ENCODE data around the gene JMJD8.

The JMJD8 gene

DNA sequence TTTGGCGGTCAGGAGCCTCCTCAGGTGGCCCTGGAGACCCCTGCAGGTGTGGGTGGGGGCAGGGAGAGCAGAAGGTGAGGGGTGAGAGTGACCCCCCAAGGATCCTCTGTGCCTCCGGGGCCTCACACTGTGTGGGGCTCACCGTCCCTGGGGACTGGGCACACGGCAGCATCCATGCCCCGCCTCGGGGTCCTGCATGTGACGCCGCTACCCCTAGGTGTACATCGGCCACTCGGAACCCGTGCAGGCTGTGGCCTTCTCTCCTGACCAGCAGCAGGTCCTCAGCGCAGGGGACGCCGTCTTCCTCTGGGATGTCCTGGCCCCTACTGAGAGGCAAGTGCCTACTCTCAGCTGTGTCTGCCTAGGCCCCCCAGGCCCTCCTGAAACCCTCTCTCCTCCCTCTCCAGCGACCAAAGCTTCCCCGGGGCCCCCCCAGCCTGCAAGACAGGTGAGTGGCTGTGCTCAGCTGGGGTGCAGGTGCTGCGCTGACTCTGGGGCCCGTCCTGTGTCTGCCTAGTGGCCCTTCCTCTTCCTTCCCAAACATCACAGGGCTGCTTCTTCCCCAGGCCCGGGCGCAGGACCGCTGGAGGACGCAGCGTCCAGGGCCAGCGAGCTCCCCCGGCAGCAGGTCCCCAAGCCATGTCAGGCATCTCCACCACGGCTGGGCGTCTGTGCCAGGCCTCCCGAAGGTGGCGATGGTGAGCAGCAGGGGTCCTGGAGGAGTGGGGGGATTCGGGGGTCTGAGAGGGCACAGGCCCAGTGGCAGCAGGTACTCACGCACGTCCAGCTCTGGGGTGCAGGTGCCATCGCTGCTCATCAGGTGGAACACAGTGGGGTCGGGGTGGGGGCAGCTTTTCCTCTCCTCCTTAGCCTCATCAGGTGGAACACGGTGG, 25.2 kb downstream of the JMJD8 start:
- no peak for DNase-seq

DNA sequence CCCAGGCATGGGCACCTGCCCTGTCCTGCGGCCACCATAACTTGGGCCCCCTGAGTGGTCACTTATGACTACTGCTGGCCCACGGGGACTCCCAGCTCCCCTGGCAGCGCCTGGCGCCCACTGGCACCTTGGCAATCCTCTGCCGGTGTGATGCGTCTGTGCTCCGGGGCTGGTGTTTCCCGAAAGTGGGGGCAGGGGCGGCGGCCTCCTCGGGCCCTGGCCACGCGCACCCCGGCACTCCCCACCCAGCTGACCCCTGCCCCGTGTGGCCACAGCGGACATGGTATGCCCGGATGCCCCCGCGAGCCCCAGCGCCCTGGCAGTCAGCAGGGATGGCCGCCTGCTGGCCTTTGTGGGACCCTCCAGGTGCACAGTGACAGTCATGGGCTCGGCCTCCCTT, 26.6 kb downstream of the JMJD8 start:
- DNase-seq: no peak

DNA sequence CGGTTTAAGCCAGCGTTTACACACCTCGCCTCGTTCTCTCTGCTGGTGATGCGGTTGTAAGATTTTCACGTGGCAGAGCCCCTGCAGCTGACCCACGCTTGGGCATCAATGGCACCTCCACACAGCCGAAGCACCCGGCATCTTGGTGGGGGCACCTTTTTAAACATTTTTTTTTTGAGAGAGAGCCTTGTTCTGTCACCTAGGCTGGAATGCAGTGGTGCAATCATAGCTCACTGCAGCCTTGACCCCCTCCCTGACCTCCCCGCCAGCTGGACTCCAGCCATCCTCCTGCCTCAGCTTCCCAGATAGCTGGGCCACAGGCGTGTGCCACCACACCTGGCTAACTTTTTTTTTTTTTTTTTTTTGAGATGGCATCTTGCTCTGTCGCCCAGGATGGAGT, 30.1 kb downstream of the JMJD8 start:
- DNase-seq: no peak

DNA sequence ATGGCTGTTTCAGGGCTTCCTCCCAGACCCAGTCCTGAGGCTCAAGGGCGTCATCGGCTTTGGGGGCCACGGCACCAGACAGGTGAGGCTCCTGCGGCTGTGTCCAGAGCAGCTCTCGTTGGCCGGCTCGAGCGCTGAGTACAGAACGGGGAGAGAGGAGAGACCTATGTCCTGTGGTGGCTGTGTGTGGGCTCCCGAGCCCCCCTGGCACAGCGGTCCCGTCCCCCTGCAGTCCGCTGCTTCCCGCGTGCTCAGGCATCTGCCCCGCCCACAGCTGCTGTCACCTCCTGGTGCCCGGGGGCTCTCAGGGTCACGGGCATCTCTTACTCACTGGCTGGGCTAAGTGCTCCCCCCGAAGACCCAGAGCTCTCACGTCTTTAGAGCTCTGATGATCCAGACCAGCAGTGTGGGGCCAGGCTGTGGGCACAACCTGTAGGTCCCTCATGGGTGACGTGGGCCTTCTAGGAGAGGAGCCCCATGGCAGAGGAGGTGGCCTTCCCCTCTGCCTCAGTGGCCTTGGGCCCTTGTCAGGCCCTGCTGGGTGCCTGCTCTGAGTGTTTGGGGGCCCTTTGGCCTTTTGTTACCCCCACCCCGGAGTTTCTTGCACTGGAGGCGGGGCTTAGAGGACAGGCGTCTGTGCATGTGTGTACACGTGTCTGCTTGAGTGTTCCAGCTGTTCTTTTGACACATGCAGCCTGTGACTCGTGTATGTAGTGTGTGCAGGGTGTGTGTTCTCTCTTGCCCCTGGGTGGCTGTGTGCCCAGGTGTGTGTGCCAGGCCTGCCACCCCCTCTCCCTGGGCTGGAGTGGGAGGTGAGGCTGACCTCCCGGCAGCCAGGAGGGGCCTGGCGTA, 31.5 kb downstream of the JMJD8 start:
- no peak for DNase-seq

DNA sequence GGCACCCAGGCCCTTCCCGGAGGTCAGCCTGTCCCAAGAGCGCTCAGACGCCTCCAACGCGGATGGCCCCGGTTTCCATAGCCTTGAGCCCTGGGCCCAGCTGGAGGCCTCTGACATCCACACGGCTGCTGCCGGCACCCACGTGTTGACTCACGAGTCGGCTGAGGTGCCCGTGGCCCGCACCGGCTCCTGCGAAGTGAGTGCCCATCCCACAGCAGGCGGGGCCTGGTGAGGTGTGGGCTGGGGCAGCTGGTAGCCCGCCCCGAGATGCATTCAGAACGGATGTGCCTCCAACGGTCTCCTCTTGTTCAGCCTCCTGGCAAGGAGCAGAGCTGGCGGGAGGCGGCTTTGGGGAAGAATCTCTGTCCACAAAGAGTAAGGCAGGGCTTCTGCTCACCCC, 32.3 kb downstream of the JMJD8 start:
- DNase-seq: no peak

DNA sequence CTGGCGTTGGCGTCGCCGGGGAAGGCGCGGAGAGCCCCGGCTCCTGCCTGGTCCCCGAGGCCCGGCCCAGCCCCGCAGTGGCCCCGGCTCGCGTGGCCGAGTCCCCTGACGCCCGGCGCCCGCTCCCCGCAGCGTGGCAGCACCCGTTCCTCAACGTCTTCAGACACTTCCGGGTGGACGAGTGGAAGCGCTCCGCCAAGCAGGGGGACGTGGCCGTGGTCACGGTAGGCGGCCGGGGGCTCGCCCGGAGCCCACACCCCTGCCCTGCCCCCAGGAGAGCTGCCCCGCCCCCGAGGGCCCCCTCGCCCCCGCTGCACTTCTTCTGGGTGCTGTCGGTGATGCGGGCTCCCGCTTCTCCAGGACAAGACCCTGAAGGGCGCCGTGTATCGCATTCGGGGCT, 34.5 kb downstream of the JMJD8 start:
- no peak for DNase-seq

DNA sequence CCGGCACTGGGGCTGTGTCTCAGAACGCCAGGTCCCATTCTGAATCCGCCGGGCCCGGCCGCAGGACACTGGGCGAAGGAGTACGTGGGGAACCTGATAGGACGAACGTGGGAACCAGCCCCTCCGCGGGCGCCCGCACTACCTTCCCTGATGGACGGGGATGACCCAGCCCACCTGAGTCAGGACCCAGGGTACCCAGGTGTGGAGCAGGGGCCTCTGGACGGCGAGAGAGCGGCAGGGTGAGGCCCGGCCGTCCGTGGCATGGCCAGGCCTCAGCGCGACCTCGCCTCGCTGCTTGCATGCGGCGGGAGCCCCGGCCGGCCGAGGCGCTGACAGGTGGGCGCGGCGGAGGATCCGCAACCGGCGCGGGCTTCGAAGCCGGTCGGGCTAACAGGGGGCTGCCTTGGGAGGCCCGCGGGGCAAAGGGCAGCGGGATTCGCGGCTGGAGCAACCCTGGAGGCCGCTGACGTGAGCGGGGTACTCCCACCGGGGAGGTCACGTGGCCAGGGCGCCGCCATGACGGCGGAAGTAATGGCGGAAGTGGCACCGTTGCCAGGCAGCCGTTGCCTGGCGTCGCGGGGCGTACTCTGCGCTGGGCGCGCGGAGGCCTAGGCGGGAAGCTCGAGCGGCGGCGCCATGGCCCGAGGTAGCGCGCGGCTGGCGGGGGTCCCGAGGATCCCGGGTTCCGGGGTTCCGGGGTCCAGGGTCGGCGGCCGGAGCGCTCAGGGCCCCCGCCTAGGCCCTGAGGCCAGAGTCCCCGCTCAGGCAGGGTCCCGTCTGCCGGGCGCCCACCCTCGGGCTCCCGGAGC, 35.1 kb downstream of the JMJD8 start, which contains the start of gene WDR90:
Gene WDR90 (plus strand): TSS at position 585 of the 809 bp plus-strand sequence. CDS start 52 bp downstream, at position 637.
- DNase-seq: peak; percentile 89

DNA sequence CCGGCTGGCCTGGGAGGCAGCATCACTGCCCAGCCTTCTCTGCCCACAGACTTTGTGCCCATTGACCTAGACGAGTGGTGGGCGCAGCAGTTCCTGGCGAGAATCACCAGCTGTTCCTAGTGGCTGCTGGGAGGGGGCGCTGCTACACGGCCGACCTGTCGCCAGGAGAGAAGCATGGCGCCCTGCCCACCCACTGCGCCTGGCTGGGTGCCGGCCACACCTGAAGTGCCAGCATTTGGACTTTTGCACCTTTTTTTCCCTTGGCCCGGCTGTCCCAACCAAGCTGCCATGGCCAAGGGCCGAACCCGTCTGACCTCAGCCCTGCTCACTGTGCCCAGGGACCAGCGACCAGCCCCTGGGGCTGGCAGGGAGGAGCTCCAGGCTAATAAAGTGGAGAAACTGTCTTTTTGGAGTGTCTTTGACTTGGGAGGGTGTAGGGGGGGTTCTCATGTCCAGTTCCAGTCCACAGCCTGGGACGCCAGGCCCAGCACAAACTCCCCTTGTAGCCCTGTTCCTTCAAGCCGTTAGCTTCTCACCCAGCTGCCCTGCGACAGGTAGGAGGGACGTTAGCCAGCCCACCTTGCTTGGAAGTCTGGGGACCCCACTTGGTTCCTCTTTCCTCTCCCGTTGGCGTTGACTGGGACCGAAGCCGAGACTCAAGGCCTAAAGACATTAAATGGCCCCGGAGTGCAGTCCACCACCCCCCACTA, 35.9 kb downstream of the JMJD8 start:
- DNase-seq: no peak

DNA sequence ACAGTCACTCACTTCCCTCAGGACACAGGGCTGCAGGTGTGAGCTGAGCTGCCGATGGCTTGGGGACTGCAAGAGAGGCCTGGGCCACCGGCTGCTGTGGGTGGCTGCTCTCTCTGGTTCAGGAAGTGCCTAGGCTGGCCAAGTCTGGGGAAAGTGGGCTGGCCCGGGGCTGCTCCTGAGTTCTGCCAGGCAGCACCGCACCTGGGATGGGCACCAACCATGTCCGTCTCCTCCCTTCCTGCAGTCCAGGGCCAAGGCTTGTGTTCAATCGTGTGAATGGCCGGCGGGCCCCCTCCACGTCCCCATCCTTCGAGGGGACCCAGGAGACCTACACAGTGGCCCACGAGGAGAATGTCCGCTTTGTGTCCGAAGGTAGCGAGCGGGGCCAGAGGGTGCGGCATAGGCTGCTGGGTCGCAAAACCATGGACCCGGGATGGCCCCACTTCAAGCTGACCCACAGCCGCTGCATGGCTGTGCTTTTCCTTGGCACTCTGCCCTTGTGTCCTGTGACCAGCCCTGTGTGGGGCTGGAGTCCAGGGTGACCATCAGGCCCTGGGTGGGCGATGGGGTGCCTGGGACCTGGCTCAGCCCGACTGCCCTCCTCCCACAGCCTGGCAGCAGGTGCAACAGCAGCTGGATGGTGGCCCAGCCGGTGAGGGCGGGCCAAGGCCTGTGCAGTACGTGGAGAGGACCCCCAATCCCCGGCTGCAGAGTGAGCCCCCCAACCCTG, 36.8 kb downstream of the JMJD8 start:
- DNase-seq: no peak

DNA sequence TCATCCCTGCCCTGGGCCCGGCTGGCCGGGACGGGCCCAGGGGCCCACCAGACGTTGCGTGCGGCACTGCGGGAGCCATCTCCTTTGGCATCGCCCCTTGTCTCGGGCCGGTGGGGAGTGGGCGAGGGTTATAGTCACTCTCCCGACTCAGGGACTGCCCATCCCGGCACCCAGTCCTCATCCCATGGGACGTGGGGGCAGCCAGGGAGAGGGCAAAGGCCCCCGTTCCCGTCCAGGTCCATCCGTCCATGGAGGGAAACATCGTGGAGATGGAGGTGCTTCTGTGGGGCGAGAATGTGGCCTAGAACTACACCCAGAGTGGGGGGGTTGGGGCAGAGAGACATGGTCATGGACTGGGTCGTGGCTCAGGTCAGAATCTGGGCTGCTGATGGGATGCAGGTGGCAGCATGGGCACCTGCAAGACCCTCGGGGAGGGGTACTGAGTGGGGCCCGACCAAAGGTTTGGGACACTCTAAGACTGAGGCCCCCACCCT, 37.4 kb downstream of the JMJD8 start:
- DNase-seq: no peak

DNA sequence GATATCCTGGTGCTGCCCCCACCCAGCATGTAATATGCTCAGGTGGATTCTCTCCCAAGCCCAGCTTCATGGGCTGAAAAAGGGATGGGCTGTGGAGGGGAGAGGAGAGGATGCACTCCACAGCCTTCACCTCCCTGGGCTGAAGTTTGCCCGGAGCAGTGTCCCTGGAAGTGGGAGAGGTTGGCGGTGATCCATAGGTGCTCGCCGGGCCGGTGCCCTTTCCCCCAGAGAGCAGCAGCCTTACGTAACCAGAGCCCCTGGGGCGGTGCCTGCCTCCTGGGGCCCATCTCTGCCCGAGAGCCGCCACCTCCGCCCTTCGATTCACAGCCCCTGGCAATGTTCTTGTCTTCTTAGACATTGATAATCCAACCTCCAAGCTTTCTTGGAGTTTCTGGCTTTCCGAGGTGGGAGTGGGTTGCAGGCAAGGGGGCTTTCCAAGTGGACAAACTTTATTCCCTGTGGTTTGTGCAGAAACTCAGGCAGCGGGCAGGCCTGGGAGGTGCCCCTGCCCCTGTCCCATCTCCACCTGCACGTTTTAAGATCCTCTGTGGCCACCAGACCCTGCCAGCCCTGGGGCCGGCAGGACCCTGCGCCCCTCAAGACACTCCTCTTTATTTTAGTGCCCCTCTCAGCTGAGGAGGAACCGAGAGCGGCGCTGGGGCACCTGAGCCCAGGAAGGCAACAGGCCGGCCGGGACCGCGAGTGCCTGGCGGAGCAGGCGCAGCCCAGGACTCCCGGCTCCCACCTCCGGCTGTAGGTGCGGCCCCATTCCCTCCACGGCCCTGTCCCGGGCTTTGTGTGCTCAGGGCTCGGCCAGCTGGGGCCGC, 38.1 kb downstream of the JMJD8 start:
- no peak for DNase-seq

DNA sequence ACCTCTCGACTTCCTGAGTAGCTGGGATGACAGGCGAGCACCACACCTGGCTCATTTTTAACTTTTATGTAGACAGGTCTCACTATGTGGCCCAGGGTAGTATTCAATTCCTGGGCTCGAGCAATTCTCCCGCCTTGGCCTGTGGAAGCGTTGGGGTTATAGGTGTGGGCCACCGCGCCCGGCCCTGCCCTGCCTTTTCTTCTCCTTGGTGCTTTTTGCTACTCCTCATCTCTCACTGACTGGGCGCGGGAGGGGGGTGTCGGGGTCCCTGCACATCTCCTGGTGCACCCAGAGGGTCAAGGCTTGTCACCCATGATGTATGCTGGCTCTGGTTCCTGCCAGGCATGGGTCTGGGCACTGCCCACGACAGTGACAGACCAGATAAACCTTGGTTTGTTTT, 39.6 kb downstream of the JMJD8 start:
- DNase-seq: no peak

DNA sequence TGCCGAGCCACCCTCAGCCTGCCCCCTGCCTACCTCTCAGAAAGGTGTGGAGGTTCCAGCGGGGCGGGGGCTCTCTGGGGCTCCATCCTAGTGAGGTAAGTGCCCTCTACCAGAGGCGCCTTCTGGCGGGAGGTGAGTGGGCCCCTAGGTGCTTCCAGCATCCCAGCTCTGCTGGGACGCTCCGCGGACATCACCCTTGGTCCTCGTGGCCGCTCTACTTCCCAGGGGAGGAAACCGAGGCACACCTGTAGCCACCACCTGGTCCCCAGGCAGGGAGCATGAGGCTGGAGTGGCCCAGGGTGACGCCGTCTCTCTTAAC, 41.1 kb downstream of the JMJD8 start:
- no peak for DNase-seq

DNA sequence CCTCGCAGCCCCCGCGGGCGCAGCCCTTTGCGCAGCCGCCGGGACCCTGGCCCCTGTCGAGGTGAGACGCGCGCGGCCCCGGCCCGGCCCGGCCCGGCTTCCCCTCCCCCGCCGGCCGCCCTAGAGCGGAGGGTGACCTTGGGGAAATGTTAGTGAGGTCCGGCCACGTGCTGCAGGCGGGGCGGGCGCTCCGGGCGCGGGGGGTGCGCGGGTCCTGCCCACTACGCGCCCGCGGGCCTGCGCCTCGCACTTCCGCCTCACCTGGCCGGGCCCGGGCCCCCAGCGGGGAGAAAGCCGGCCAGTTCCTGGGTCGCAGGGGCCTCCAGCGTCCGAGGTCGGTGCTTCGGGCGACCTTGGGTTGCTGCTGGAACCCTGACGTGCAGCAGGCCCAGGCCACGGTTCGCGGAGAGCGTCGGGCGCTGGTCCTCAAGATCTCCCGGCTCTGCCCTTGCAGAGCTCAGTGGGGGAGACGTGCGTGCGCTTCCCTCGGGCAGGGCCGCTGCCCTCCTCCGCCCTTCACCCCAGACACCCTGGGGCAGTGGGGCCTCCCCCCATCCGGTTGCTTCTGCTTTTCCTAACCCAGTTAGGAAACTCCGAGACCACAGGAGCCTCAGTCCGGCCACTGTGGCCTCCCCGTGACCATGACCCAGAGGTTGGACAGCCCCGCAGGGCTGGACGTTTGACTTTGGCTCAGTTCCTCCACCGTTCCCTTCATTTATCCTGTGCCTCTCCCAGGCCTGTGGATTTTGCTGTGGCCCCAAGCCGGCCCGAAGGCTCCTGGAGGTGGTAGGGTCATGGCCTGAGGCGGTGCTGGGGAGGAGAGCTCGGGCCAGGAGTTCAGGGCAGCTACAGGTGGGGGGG, 41.7 kb downstream of the JMJD8 start:
- DNase-seq: no peak

DNA sequence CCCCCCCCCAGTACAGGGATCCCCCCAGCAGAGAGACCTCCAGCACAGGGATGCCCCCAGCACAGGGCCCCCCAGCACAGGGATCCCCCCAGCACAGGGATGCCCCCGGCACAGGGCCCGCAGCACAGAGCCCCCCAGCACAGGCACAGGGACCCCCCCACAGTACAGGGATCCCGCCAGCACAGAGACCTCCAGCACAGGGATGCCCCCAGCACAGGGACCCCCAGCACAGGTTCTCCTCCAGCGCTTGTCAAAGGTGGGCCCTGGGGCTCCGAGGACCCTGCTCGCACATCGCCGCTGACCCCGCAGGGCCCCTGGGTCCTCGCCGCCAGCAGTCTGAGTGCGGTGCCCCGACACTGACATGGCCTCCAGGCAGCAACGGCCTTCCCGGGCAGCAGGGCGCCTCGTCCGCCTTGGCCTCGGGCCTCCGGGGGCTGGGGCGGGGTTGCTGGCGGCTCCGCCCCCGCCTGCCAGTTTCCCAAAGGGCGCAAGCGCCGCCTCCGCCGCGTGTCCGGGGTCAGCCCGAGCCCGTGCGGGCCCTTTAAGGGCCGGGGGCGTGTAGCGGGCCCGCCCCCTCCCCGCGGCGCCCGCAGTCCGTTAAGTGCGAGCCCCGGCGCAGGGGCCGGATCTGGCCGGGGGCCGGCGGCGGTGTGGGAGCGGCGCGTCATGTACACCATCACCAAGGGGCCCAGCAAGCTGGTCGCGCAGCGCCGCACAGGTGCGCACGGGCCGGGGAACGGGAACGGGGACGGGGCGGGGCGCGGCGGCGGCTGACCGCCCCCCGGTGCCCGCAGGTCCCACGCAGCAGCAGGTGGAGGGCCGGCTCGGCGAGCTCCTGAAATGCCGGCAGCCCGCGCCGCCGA, 42.6 kb downstream of the JMJD8 start, which contains the start of gene MCRIP2:
Gene MCRIP2 (plus strand): TSS at position 503 of the 863 bp plus-strand sequence. CDS start 164 bp downstream, at position 667.
- DNase-seq: peak; percentile 46

DNA sequence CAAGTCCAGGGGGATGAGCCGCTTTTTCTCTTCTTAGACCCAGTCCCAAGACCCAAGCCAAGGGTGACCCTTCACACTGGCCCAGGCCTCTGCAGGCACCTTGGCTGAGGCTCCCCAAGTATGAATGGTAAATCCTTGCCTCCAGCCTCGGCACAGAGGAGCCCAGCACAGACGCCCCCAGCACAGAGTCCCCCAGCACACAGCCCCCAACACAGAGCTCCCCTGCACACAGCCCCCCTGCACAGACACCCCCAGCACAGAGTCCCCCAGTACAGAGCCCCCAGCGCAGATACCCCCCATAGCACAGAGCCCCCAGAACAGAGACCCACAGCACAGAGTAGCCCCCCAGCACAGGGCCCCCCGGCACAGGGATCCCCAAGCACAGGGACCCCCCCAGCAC, 43.5 kb downstream of the JMJD8 start:
- DNase-seq: no peak

DNA sequence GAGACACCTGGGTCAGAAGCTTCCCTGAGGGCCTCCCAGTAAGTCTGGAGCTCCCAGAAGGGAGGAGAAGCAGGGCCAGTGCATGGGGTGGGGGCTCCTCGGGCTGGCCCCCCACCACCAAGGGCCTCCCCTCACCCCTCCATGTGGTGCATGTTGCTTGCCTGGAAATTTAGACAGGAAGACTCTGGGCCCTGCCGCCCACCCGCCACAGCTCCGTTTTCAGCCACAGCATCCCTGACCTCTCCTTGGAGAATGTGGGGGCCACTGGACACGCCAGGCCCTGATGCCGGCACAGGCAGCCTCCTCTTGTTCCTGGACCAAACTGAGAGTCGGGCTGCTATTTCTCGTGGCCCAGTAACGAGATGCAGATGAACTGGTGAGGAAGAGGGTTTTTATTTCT, 45.3 kb downstream of the JMJD8 start:
- DNase-seq: no peak

DNA sequence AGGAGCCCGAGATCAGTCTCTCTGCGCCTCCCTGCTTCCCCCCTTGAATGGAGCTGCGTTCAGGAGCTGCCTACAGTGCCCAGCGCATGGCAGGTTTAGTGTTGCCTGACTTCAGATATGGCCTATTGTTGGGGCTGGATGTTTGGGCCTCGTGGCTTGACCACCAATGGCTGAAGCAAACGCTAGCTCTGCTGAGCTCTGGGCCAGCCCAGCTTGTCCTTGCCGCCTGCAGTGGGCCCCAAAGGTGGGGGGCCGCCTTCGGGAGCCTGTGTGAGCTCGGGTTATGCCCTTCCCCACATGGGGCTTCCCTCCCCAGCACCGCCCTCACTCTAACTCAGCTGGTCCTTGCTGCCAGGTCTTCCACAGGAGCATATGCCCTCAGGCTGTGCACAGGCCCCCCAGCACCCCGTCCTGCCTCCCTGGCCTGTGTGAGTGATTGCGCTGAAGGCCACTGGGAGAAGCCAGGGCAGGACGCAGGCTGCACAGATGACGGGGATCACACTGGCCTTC, 46.0 kb downstream of the JMJD8 start:
- no peak for DNase-seq

All from activated gamma-delta T cell treated with Interleukin-2 at 50 U/mL for 16 hours (primary cell).